Measurements from ENCODE around the gene PLXNB2.

GRCh38 chr22:50337262-50338041 lies 30.0 kb upstream of the PLXNB2 start:
- no peak for TF ChIP-seq POLR2AphosphoS5 (IDR thresholded peaks at IDR 0.05; ENCODE audit: low read depth, low read length)
- TF ChIP-seq POLR2A (IDR thresholded peaks at IDR 0.05; ENCODE audit: low read depth, low read length) = no peak
- no peak for TF ChIP-seq TAF1 (IDR thresholded peaks at IDR 0.05; ENCODE audit: low read depth, low read length)
- no peak for TF ChIP-seq PAX5 (IDR thresholded peaks at IDR 0.05; ENCODE audit: insufficient read depth, low read length, severe bottlenecking)

All from GM12891 (cell line).